ENCODE measurements around the gene RASAL1.

Gene RASAL1

DNA sequence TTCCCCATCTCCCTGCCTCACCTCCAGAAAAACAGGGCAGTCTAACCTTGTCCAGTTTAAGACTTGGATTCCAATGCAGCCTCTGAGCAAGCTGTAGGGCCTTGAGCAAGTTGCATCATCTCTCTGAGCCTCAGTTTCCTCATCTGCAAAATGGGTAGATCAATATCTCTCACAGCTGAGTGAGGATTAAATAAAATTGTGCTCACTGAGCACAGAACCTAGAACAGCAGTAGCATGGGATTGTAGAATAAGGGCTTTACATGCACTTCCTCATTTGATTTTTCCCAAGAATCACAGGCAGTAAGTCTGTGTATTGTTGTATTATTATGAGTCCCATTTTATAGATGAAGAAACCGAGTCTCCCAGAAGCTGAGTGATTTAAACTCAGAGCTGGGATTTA is 77.0 kb downstream of the RASAL1 start:
- no peak for DNase-seq (ENCODE audit: low spot score)

DNA sequence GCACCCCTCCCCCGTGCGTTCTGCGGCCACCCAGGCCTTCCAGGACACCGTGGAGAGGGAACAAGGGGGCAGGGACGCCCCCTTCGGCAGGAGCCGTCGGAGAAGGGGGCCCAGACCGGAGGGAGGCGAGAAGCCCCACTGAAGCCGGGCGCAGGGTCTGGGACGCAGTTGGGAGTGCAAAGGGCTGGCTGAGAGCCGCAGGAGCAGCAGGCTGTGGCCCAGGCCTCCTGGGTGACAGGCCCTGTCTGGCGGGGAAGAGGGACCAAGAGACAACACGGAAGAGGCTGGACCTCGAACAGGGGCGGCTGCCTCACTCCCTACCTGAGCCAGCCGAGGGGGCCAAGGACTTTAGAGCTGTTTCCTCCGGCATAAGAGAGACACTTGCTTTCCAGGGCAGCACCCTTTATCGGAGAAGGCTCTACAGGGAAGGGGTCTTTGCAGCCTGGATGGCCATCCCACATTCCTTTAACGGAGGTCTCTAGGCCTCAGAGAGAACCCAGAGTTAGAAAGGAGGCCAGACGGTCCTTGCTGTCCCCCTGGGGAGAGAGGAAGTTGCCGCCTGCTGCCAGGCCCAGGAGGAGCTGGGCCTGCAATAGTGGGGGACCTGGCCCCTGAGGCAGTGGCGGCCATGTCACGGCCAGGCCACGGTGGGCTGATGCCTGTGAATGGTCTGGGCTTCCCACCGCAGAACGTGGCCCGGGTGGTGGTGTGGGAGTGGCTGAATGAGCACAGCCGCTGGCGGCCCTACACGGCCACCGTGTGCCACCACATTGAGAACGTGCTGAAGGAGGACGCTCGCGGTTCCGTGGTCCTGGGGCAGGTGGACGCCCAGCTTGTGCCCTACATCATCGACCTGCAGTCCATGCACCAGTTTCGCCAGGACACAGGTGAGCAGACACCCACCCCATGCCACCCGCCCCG is 77.7 kb downstream of the RASAL1 start:
- DNase-seq (ENCODE audit: low spot score): no peak

DNA sequence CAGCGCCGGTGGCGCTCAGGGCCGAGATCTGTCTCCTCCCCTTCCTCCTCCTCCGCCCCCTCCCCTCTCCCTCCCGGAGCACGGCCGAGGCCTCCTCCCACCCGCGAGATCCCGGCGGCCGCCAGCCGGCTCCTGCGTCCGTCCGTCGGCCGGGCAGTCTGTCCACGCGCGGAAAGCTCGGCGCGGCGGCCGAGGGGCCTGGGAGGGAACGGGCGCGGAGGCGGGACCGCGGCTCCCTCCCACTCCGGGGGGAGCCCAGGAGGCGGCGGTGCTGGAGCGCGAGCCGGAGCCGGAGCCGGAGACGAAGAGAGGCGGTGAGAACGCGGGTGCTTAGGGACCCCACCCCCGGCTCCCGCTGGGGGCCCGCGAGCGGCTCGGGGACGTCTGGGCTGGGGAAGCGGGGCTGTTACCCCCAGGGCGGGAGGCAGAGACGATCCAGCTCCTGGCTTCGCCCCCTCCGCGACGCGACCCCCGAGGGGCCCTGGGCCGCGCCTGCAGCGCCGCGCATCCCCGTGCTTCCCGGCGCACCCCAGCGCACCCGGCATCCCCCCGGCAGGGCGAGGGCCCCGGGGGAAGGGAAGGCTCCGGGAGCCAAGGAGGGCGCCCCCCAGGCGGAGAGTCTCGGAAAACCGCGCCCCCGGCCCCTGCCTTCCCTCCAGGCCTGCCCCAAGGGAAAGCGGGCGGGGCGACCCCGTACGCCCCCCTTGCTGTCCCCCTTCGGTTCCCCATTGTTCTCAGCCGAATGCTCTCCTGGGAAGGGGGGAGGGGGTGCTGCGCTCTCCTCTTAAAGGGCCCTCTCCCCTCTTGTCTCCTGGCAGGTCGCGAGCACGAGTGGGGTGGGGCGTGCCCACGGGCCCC is 78.7 kb downstream of the RASAL1 start, which contains the start of gene DTX1:
DTX1 (plus strand) TSS at position 100 of the 858 bp plus-strand sequence. CDS start 1,463 bp downstream, outside the sequence.
- DNase-seq (ENCODE audit: low spot score): no peak

DNA sequence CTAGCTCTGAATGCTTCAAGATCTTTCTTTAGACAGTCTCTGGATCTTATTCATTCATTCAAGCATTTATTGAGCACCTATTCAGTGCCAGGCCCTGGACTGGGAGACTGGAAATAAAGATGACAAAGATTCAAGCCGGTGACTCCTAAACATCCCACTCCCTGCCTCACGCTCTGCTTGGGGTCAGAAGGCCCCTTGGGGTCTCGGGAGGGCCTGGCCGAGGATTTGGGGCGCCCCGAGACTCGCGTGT is 79.3 kb downstream of the RASAL1 start:
- no peak for DNase-seq (ENCODE audit: low spot score)

GRCh38 chr12:113055594-113056380 is 79.8 kb downstream of the RASAL1 start:
- no peak for DNase-seq (ENCODE audit: low spot score)

DNA sequence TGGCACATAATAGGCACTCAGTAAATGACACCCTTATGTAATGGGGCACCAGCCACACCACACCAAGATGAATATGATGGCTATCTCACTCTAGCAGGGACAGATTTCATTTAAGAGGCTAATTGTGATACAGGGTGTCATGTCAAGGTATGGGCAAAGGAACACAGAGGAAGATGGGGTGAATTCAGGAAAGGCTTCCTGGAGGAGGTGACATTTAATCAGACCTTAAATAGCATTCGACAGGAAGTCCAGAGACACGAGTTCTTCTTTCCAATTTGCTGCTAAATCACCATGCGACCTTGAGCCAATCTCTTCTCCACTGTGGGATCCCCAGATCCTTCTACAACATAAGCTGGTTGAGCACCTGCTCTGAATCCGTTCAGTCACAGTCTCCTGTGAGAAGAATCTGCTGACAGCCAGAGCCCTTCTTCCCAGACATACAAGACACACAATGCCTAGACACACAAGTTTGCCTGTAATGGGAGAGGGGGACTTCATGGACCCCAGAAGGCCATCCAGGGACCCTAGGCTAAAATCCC is 80.5 kb downstream of the RASAL1 start:
- DNase-seq (ENCODE audit: low spot score): no peak

GRCh38 chr12:113052326-113052725 is 83.2 kb downstream of the RASAL1 start:
- no peak for DNase-seq (ENCODE audit: low spot score)

DNA sequence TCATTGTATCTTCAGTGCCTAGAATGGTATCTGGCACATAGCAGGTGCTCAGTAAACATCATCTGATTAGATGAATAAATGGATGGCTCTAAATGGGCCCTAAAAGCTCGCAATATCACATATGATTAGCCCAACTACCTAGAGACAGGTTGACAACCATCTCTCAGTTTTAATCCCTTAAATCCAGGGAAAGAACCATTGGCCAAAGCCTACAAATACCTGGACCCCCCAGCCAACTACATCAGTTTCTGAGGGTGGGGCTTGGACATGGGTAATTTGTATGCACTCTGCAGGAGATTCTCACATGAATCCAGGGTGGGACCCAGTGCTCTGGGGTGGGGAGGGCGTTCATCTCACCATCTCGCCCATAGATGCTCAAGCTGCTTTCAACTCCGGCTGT is 83.8 kb downstream of the RASAL1 start:
- DNase-seq (ENCODE audit: low spot score): no peak

DNA sequence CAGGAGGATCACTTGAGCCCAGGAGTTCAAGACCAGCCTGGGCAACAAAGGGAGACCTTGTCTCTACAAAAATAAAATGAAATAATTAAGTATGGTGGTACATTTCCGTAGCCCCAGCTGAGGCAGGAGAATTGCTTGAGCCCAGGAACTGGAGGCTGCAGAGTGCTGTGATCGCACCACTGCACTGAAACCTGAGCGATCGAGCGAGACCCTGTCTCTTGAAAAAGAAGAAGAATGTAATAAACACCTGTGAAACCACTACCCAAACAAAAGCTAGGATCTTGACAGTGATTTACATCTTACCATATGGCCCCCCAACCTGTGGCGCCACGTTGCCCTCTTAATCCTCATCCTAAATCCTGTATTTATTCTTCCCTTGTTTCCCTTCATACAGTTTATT is 84.8 kb downstream of the RASAL1 start:
- no peak for DNase-seq (ENCODE audit: low spot score)

GRCh38 chr12:113049976-113050742 is 85.4 kb downstream of the RASAL1 start:
- DNase-seq (ENCODE audit: low spot score): peak; percentile 47

All from SW480 (cell line).